ENCODE data around the gene CFAP97.

GRCh38 chr4:185219551-185220344 lies 15.9 kb upstream of the CFAP97 start:
- TF ChIP-seq CTCF (IDR thresholded peaks at IDR 0.05) (no peak), POLR2A (IDR thresholded peaks at IDR 0.05) (no peak)

All from body of pancreas (tissue), 4 donors.